Measurements from ENCODE around the gene ARSI. TPM values are rescaled to one million over a fixed set of nuclear protein-coding genes. Genes with fewer than 3 reads are reported as not detected.

The ARSI gene
- total and polyA plus RNA-seq, 2 donors (not counting 1 experiment from before 2014, with no cell fraction given) = 5.9 to 12.5 TPM

DNA sequence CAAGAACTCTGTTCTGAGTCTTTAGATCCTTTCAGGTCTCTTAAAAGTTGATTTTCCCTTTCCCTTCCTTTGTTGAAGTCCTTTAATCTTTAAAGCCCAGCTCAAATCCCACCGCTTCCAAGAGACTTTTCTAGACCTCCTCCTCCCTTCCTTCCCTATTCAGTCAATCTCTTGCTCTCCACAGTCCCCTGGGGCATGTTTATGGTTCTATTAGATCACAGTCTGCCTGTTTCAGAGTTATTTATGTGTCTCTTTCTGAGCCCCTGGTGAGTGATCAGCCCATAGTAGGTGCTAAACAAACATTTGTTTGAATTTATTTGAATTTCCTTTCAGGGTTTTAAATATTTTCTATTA, 7.2 kb upstream of the ARSI start:
- H4K20me1 ChIP-seq (ENCODE audit: control insufficient read depth, extremely low read depth, insufficient read depth, low read length) = no peaks in the 10 kb centered on the region
- no peak overlapping the region for H3K9ac ChIP-seq (ENCODE audit: insufficient read depth, low read length)
- no peak overlapping the region for H3K27ac ChIP-seq (ENCODE audit: insufficient read depth, low read length)
- no peaks in the 10 kb centered on the region for H3K79me2 ChIP-seq (ENCODE audit: control insufficient read depth, insufficient read depth, low read length)
- no peak overlapping the region for H3K4me3 ChIP-seq (replicated peaks in 1 of 4; ENCODE audit: control extremely low read depth in 1 of 4, insufficient read depth in 1 of 4, low read depth in 3 of 4, low read length in 4 of 4)
- H3K27me3 ChIP-seq (ENCODE audit: control insufficient read depth, insufficient read depth, low read length) = no peaks in the 10 kb centered on the region
- no peaks in the 10 kb centered on the region for H3K36me3 ChIP-seq (ENCODE audit: control insufficient read depth, insufficient read depth, low read length)
- DNase-seq (ENCODE audit: low read depth in 2 of 2) = no peak
- H3K9me3 ChIP-seq (ENCODE audit: control insufficient read depth, insufficient read depth, low read depth, low read length) = no peaks in the 10 kb centered on the region
- no peak for TF ChIP-seq EZH2 (IDR thresholded peaks at IDR 0.05; ENCODE audit: low read length, missing control alignments)
- TF ChIP-seq, protein P1, sequence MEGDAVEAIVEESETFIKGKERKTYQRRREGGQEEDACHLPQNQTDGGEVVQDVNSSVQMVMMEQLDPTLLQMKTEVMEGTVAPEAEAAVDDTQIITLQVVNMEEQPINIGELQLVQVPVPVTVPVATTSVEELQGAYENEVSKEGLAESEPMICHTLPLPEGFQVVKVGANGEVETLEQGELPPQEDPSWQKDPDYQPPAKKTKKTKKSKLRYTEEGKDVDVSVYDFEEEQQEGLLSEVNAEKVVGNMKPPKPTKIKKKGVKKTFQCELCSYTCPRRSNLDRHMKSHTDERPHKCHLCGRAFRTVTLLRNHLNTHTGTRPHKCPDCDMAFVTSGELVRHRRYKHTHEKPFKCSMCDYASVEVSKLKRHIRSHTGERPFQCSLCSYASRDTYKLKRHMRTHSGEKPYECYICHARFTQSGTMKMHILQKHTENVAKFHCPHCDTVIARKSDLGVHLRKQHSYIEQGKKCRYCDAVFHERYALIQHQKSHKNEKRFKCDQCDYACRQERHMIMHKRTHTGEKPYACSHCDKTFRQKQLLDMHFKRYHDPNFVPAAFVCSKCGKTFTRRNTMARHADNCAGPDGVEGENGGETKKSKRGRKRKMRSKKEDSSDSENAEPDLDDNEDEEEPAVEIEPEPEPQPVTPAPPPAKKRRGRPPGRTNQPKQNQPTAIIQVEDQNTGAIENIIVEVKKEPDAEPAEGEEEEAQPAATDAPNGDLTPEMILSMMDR (conservative IDR thresholded peaks at IDR 0.05 in 1 of 2, IDR thresholded peaks at IDR 0.05 in 1 of 2; ENCODE audit: low read depth in 1 of 2, low read length in 2 of 2) = no peak
- H3K4me1 ChIP-seq (ENCODE audit: control insufficient read depth, extremely low read depth, insufficient read depth, low read length) = peaks cover 8% of the 10 kb centered on the region
- H2AFZ ChIP-seq (ENCODE audit: low read length) = no peak overlapping the region
- no peak overlapping the region for H3K4me2 ChIP-seq (ENCODE audit: extremely low read depth, insufficient read depth, low read length)

GRCh38 chr5:150309101-150309885, 6.6 kb upstream of the ARSI start:
- no peak overlapping the region for H3K4me3 ChIP-seq (replicated peaks in 1 of 4; ENCODE audit: control extremely low read depth in 1 of 4, insufficient read depth in 1 of 4, low read depth in 3 of 4, low read length in 4 of 4)
- H4K20me1 ChIP-seq (ENCODE audit: control insufficient read depth, extremely low read depth, insufficient read depth, low read length) = no peaks in the 10 kb centered on the region
- H3K27ac ChIP-seq (ENCODE audit: insufficient read depth, low read length) = no peak overlapping the region
- peaks cover 10% of the 10 kb centered on the region for H3K4me1 ChIP-seq (ENCODE audit: control insufficient read depth, extremely low read depth, insufficient read depth, low read length)
- no peaks in the 10 kb centered on the region for H3K79me2 ChIP-seq (ENCODE audit: control insufficient read depth, insufficient read depth, low read length)
- no peaks in the 10 kb centered on the region for H3K36me3 ChIP-seq (ENCODE audit: control insufficient read depth, insufficient read depth, low read length)
- no peak for TF ChIP-seq EZH2 (IDR thresholded peaks at IDR 0.05; ENCODE audit: low read length, missing control alignments)
- TF ChIP-seq, protein P1 (conservative IDR thresholded peaks at IDR 0.05 in 1 of 2, IDR thresholded peaks at IDR 0.05 in 1 of 2; ENCODE audit: low read depth in 1 of 2, low read length in 2 of 2) = no peak
- H3K9me3 ChIP-seq (ENCODE audit: control insufficient read depth, insufficient read depth, low read depth, low read length) = no peaks in the 10 kb centered on the region
- no peak overlapping the region for H3K4me2 ChIP-seq (ENCODE audit: extremely low read depth, insufficient read depth, low read length)
- no peak overlapping the region for H3K9ac ChIP-seq (ENCODE audit: insufficient read depth, low read length)
- no peak for DNase-seq (ENCODE audit: low read depth in 2 of 2)
- no peak overlapping the region for H2AFZ ChIP-seq (ENCODE audit: low read length)
- no peaks in the 10 kb centered on the region for H3K27me3 ChIP-seq (ENCODE audit: control insufficient read depth, insufficient read depth, low read length)

- no peaks in the 10 kb centered on the region for H4K20me1 ChIP-seq (ENCODE audit: control insufficient read depth, extremely low read depth, insufficient read depth, low read length)
- H3K4me3 ChIP-seq (replicated peaks in 1 of 4; ENCODE audit: control extremely low read depth in 1 of 4, insufficient read depth in 1 of 4, low read depth in 3 of 4, low read length in 4 of 4) = no peak overlapping the region
- no peaks in the 10 kb centered on the region for H3K9me3 ChIP-seq (ENCODE audit: control insufficient read depth, insufficient read depth, low read depth, low read length)
- DNase-seq (ENCODE audit: low read depth in 2 of 2) = no peak
- peaks cover 22% of the 10 kb centered on the region for H3K4me1 ChIP-seq (ENCODE audit: control insufficient read depth, extremely low read depth, insufficient read depth, low read length)
- H3K4me2 ChIP-seq (ENCODE audit: extremely low read depth, insufficient read depth, low read length) = no peak overlapping the region
- H3K27ac ChIP-seq (ENCODE audit: insufficient read depth, low read length) = no peak overlapping the region
- TF ChIP-seq EZH2 (IDR thresholded peaks at IDR 0.05; ENCODE audit: low read length, missing control alignments) = no peak
- TF ChIP-seq, protein P1 (conservative IDR thresholded peaks at IDR 0.05 in 1 of 2, IDR thresholded peaks at IDR 0.05 in 1 of 2; ENCODE audit: low read depth in 1 of 2, low read length in 2 of 2) = no peak
- no peak overlapping the region for H3K9ac ChIP-seq (ENCODE audit: insufficient read depth, low read length)
- no peaks in the 10 kb centered on the region for H3K36me3 ChIP-seq (ENCODE audit: control insufficient read depth, insufficient read depth, low read length)
- no peaks in the 10 kb centered on the region for H3K27me3 ChIP-seq (ENCODE audit: control insufficient read depth, insufficient read depth, low read length)
- no peaks in the 10 kb centered on the region for H3K79me2 ChIP-seq (ENCODE audit: control insufficient read depth, insufficient read depth, low read length)
- no peak overlapping the region for H2AFZ ChIP-seq (ENCODE audit: low read length)
Measured at GRCh38 chr5:150307617-150308426, 5.1 kb upstream of the ARSI start.
